ENCODE data around the gene CSAD. TPM values are rescaled to one million over a fixed set of nuclear protein-coding genes. Genes with fewer than 3 reads are reported as not detected.

The CSAD gene
- total RNA-seq, 4 donors from 2014 or later, result 29.1 to 142 (median 39.2) TPM

DNA sequence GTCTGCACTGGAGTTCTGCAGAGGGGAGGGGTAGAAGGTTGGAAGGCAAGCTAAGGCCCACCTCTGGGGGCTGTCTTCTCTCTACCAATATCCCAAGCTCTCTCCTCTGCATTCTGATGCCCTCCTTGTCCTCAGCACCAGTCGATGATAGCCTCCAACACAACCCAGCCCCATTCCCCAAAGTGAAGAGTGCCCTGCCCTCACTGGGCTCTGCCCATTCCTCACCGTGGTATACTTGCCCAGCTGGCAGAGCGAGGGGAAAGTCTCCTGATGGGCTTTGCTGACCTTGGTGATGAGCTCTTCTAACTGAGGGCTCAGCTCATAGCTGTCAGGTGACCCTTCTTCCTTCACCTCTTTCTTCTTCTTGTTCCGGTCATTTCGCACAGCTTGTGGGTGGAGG is 33.5 kb upstream of the CSAD start:
- no peaks in the 10 kb centered on the region for H3K9me3 ChIP-seq
- in situ Hi-C loops (cut with MboI; ENCODE audit: low pct_ligation_motif_present in 1 of 4, low pct_unique_long_range_greater_than_20kb in 1 of 4, low sequenced_read_pairs in 3 of 4), result loop anchor here in 3 of 4 donors (5.0 to 10.0 kb wide), 2 partner anchors 68 to 71 kb away; no protein-coding TSS in a partner anchor
- H3K27me3 ChIP-seq, result no peaks in the 10 kb centered on the region
- intact Hi-C loops (cut with DNase I; ENCODE audit: low total_unique reads), result no loop called here
- peaks cover 0 to 9% (median 0%) of the 10 kb centered on the region in 4 donors for H3K36me3 ChIP-seq
- peak overlapping the region in 1 of 4 donors; percentile 4 for H3K27ac ChIP-seq
- no peak for DNase-seq
- TF ChIP-seq, protein P1, sequence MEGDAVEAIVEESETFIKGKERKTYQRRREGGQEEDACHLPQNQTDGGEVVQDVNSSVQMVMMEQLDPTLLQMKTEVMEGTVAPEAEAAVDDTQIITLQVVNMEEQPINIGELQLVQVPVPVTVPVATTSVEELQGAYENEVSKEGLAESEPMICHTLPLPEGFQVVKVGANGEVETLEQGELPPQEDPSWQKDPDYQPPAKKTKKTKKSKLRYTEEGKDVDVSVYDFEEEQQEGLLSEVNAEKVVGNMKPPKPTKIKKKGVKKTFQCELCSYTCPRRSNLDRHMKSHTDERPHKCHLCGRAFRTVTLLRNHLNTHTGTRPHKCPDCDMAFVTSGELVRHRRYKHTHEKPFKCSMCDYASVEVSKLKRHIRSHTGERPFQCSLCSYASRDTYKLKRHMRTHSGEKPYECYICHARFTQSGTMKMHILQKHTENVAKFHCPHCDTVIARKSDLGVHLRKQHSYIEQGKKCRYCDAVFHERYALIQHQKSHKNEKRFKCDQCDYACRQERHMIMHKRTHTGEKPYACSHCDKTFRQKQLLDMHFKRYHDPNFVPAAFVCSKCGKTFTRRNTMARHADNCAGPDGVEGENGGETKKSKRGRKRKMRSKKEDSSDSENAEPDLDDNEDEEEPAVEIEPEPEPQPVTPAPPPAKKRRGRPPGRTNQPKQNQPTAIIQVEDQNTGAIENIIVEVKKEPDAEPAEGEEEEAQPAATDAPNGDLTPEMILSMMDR (IDR thresholded peaks at IDR 0.05), result no peak
- no peak for TF ChIP-seq POLR2AphosphoS5 (IDR thresholded peaks at IDR 0.05)
- TF ChIP-seq EP300 (IDR thresholded peaks at IDR 0.05; ENCODE audit: low read depth), result no peak
- no peak for TF ChIP-seq POLR2A (IDR thresholded peaks at IDR 0.05)
- no peak overlapping the region for H3K4me3 ChIP-seq
- peaks cover 24 to 40% (median 26%) of the 10 kb centered on the region in 4 donors for H3K4me1 ChIP-seq
- WGBS, 2 donors (ENCODE audit: low coverage in 1 of 2), result 88 to 100% methylated on average over 1 to 5 of the region's 5 CpGs

DNA sequence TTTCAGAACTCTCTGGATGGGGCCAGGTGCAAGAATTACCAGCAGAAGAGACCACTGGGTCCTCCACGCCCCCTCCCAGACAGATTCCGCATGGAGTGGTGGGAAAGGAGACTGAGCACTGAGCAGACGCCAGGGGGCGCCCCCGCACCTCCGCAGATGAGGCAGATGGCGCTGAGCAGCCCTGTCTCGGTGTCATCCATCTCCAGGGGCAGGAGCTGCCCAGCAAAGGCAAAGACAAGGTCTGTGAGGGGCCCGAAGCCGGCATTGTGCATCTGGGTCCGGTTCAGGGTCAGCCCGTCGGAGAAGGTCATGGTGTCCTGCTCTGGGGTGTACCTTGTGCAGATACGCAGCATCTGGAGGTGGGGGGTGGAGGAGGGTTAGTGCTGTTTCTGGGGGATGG is 32.6 kb upstream of the CSAD start:
- 9% methylated on average over 14 of the region's 14 CpGs; no CpG with 5 or more reads in 1 of the 2 donors for WGBS, 2 donors (ENCODE audit: low coverage in 1 of 2)
- peaks cover 20 to 40% (median 22%) of the 10 kb centered on the region in 4 donors for H3K4me1 ChIP-seq
- peaks cover 0 to 9% (median 0%) of the 10 kb centered on the region in 4 donors for H3K36me3 ChIP-seq
- peak in 1 of 3 donors; percentile 11 for TF ChIP-seq POLR2AphosphoS5 (IDR thresholded peaks at IDR 0.05)
- TF ChIP-seq, protein P1 (IDR thresholded peaks at IDR 0.05), result peak; percentile 92 to 97 (median 95)
- TF ChIP-seq POLR2A (IDR thresholded peaks at IDR 0.05), result no peak
- intact Hi-C loops (cut with DNase I; ENCODE audit: low total_unique reads) (no loop called here), in situ Hi-C loops (cut with MboI; ENCODE audit: low pct_ligation_motif_present in 1 of 4, low pct_unique_long_range_greater_than_20kb in 1 of 4, low sequenced_read_pairs in 3 of 4) (loop anchor here in 3 of 4 donors (5.0 to 10.0 kb wide), 2 partner anchors 69 to 71 kb away; no protein-coding TSS in a partner anchor)
- peak overlapping the region in 1 of 4 donors; percentile 4 for H3K27ac ChIP-seq
- no peaks in the 10 kb centered on the region for H3K9me3 ChIP-seq
- no peak overlapping the region for H3K4me3 ChIP-seq
- DNase-seq, result peak; percentile 87
- H3K27me3 ChIP-seq, result no peaks in the 10 kb centered on the region

DNA sequence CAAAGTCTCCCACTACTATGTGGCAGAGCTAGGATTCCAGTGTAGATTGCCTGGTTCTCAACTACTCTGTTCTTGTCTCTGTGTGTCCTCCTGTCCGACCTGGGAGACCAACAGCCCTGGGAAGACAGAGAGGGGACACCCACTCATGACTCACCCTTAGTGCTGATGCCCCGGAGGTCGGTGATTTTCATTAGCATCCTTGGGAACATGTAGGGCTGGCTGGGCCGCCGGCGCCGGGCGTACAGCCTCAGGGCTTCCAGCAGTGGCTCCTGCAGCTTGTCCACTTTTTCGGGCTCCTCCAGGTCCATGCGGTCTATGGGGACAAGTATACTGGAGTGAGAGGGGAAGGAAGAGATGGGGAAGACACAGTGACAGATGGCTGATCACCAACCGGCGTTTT is 32.2 kb upstream of the CSAD start:
- Histone ChIP-seq H3K4me3 (no peak overlapping the region), H3K36me3 (peaks cover 0 to 9% (median 0%) of the 10 kb centered on the region in 4 donors), H3K27ac (no peak overlapping the region), H3K9me3 (no peaks in the 10 kb centered on the region), H3K27me3 (no peaks in the 10 kb centered on the region), H3K4me1 (peaks cover 16 to 40% (median 19%) of the 10 kb centered on the region in 4 donors)
- no peak for DNase-seq
- WGBS, 2 donors (ENCODE audit: low coverage in 1 of 2), result 55% methylated on average over 12 of the region's 12 CpGs; no CpG with 5 or more reads in 1 of the 2 donors
- TF ChIP-seq POLR2A (IDR thresholded peaks at IDR 0.05) (no peak), POLR2AphosphoS5 (IDR thresholded peaks at IDR 0.05) (no peak), EP300 (IDR thresholded peaks at IDR 0.05; ENCODE audit: low read depth) (no peak)
- TF ChIP-seq, protein P1 (IDR thresholded peaks at IDR 0.05), result no peak
- intact Hi-C loops (cut with DNase I; ENCODE audit: low total_unique reads), result no loop called here
- in situ Hi-C loops (cut with MboI; ENCODE audit: low pct_ligation_motif_present in 1 of 4, low pct_unique_long_range_greater_than_20kb in 1 of 4, low sequenced_read_pairs in 3 of 4), result loop anchor here in 3 of 4 donors (5.0 to 10.0 kb wide), 2 partner anchors 69 to 72 kb away; no protein-coding TSS in a partner anchor

GRCh38 chr12:53211476-53212381 is 31.0 kb upstream of the CSAD start:
- no peak for DNase-seq
- Histone ChIP-seq H3K27me3 (no peaks in the 10 kb centered on the region), H3K4me1 (peaks cover 4 to 40% (median 13%) of the 10 kb centered on the region in 4 donors), H3K4me3 (no peak overlapping the region), H3K27ac (no peak overlapping the region), H3K36me3 (peaks cover 0 to 9% (median 0%) of the 10 kb centered on the region in 4 donors), H3K9me3 (no peaks in the 10 kb centered on the region)
- intact Hi-C loops (cut with DNase I; ENCODE audit: low total_unique reads) (no loop called here), in situ Hi-C loops (cut with MboI; ENCODE audit: low pct_ligation_motif_present in 1 of 4, low pct_unique_long_range_greater_than_20kb in 1 of 4, low sequenced_read_pairs in 3 of 4) (loop anchor here in 3 of 4 donors (5.0 to 10.0 kb wide), 2 partner anchors 71 to 73 kb away; no protein-coding TSS in a partner anchor)
- 85 to 100% methylated on average over 3 to 13 of the region's 13 CpGs for WGBS, 2 donors (ENCODE audit: low coverage in 1 of 2)
- TF ChIP-seq EP300 (IDR thresholded peaks at IDR 0.05; ENCODE audit: low read depth) (no peak), POLR2A (IDR thresholded peaks at IDR 0.05) (no peak), POLR2AphosphoS5 (IDR thresholded peaks at IDR 0.05) (no peak)
- TF ChIP-seq, protein P1 (IDR thresholded peaks at IDR 0.05), result peak in 2 of 5 experiments; percentile 6 to 15
